Measurements from ENCODE around the gene DNAJB11.

Gene DNAJB11

DNA sequence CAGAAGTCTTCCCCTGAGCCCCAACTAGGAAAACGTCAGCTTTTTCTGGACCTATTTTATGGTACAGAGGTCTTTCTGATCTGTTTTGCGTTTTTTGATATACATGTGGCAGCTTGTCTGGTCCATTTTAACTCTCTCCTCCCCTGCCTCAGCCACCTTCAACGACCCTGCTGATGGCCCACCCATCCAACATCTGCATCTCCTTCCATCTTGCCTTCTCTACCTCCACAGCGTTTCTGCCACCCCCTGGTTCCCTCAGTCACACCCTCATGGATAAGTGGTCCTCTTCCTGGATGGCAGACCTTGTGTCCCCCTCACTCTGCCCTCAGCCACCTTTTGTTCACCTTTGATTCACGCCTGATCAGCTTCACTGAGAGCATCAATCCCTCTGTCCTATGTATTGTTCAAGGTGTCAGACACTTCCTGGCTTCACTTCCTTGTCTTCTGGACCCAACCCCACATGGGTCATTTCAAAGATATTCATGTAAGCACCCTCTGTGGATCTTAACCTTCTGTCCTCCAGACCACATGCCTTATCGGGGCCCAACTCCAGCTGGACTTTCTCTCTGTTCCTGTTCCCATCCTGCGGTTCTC lies 55.8 kb downstream of the DNAJB11 start:
- TF ChIP-seq ARNTL (CRISPR knock-in tag; IDR thresholded peaks at IDR 0.05; ENCODE audit: borderline replicate concordance, low read depth) = no peak
- TF ChIP-seq ISL1 (CRISPR knock-in tag; IDR thresholded peaks at IDR 0.05) = no peak
- TF ChIP-seq ESRRG (CRISPR knock-in tag; IDR thresholded peaks at IDR 0.05) = no peak
- TF ChIP-seq, protein P1, sequence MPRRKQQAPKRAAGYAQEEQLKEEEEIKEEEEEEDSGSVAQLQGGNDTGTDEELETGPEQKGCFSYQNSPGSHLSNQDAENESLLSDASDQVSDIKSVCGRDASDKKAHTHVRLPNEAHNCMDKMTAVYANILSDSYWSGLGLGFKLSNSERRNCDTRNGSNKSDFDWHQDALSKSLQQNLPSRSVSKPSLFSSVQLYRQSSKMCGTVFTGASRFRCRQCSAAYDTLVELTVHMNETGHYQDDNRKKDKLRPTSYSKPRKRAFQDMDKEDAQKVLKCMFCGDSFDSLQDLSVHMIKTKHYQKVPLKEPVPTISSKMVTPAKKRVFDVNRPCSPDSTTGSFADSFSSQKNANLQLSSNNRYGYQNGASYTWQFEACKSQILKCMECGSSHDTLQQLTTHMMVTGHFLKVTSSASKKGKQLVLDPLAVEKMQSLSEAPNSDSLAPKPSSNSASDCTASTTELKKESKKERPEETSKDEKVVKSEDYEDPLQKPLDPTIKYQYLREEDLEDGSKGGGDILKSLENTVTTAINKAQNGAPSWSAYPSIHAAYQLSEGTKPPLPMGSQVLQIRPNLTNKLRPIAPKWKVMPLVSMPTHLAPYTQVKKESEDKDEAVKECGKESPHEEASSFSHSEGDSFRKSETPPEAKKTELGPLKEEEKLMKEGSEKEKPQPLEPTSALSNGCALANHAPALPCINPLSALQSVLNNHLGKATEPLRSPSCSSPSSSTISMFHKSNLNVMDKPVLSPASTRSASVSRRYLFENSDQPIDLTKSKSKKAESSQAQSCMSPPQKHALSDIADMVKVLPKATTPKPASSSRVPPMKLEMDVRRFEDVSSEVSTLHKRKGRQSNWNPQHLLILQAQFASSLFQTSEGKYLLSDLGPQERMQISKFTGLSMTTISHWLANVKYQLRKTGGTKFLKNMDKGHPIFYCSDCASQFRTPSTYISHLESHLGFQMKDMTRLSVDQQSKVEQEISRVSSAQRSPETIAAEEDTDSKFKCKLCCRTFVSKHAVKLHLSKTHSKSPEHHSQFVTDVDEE (CRISPR knock-in tag; IDR thresholded peaks at IDR 0.05) = no peak
- no peak for TF ChIP-seq CSDC2 (CRISPR knock-in tag; IDR thresholded peaks at IDR 0.05)
- TF ChIP-seq ZC3H10 (CRISPR knock-in tag; IDR thresholded peaks at IDR 0.05) = no peak
- TF ChIP-seq, protein P2, sequence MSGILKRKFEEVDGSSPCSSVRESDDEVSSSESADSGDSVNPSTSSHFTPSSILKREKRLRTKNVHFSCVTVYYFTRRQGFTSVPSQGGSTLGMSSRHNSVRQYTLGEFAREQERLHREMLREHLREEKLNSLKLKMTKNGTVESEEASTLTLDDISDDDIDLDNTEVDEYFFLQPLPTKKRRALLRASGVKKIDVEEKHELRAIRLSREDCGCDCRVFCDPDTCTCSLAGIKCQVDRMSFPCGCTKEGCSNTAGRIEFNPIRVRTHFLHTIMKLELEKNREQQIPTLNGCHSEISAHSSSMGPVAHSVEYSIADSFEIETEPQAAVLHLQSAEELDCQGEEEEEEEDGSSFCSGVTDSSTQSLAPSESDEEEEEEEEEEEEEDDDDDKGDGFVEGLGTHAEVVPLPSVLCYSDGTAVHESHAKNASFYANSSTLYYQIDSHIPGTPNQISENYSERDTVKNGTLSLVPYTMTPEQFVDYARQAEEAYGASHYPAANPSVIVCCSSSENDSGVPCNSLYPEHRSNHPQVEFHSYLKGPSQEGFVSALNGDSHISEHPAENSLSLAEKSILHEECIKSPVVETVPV (CRISPR knock-in tag; IDR thresholded peaks at IDR 0.05) = no peak
- TF ChIP-seq PPARA (CRISPR knock-in tag; IDR thresholded peaks at IDR 0.05; ENCODE audit: borderline replicate concordance) = no peak
- no peak for TF ChIP-seq GLIS3 (CRISPR knock-in tag; IDR thresholded peaks at IDR 0.05)
- TF ChIP-seq ZNF70 (CRISPR knock-in tag; IDR thresholded peaks at IDR 0.05) = no peak
- no peak for TF ChIP-seq TOX (CRISPR knock-in tag; IDR thresholded peaks at IDR 0.05; ENCODE audit: borderline replicate concordance)
- no peak for TF ChIP-seq RARB (CRISPR knock-in tag; IDR thresholded peaks at IDR 0.05)
- TF ChIP-seq OSR1 (CRISPR knock-in tag; IDR thresholded peaks at IDR 0.05) = no peak
- TF ChIP-seq TCF4 (CRISPR knock-in tag; IDR thresholded peaks at IDR 0.05; ENCODE audit: borderline replicate concordance) = no peak
- ATAC-seq = no peak

DNA sequence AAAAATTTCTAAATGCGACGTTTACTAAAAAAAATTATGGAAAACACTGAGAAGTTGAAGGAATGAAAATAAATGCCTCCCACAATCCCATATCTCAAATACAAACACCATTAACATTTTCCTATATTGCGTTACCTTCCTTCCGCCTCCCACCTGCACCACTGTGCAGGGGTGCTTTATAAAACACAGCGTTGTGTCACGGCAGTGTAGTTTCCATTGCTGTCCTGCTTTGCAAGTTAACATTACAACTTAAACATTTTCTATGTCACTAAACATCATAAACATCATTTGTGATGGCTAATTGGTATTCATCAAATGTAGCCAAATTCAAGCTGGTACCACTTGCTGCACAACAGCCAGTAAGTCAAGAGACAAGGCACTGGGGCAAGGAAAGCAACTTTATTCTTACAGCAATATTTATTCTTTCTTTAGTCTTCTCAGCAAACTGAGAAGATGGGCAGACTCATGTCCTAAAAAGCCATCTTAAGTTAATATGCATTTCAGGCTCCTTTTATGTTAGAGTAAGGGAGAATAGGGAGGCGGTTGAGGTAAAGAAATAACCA lies 57.4 kb downstream of the DNAJB11 start:
- TF ChIP-seq ZFP30 (CRISPR knock-in tag; IDR thresholded peaks at IDR 0.05) (no peak), ARNTL (CRISPR knock-in tag; IDR thresholded peaks at IDR 0.05; ENCODE audit: borderline replicate concordance, low read depth) (no peak), ESRRG (CRISPR knock-in tag; IDR thresholded peaks at IDR 0.05) (no peak), ISL1 (CRISPR knock-in tag; IDR thresholded peaks at IDR 0.05) (no peak), BACH2 (CRISPR knock-in tag; IDR thresholded peaks at IDR 0.05; ENCODE audit: borderline replicate concordance) (no peak), ZFP3 (CRISPR knock-in tag; IDR thresholded peaks at IDR 0.05) (no peak), ZNF70 (CRISPR knock-in tag; IDR thresholded peaks at IDR 0.05) (no peak), ZNF8 (CRISPR knock-in tag; IDR thresholded peaks at IDR 0.05) (no peak), ZNF565 (CRISPR knock-in tag; conservative IDR thresholded peaks at IDR 0.05; ENCODE audit: low read depth) (no peak), CSDC2 (CRISPR knock-in tag; IDR thresholded peaks at IDR 0.05) (no peak), OSR1 (CRISPR knock-in tag; IDR thresholded peaks at IDR 0.05) (no peak), TOX (CRISPR knock-in tag; IDR thresholded peaks at IDR 0.05; ENCODE audit: borderline replicate concordance) (no peak), PPARA (CRISPR knock-in tag; IDR thresholded peaks at IDR 0.05; ENCODE audit: borderline replicate concordance) (no peak)
- TF ChIP-seq, protein P2 (CRISPR knock-in tag; IDR thresholded peaks at IDR 0.05) = no peak
- TF ChIP-seq, protein P3, sequence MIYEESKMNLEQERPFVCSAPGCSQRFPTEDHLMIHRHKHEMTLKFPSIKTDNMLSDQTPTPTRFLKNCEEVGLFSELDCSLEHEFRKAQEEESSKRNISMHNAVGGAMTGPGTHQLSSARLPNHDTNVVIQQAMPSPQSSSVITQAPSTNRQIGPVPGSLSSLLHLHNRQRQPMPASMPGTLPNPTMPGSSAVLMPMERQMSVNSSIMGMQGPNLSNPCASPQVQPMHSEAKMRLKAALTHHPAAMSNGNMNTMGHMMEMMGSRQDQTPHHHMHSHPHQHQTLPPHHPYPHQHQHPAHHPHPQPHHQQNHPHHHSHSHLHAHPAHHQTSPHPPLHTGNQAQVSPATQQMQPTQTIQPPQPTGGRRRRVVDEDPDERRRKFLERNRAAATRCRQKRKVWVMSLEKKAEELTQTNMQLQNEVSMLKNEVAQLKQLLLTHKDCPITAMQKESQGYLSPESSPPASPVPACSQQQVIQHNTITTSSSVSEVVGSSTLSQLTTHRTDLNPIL (CRISPR knock-in tag; IDR thresholded peaks at IDR 0.05; ENCODE audit: low read depth) = no peak
- ATAC-seq = no peak

DNA sequence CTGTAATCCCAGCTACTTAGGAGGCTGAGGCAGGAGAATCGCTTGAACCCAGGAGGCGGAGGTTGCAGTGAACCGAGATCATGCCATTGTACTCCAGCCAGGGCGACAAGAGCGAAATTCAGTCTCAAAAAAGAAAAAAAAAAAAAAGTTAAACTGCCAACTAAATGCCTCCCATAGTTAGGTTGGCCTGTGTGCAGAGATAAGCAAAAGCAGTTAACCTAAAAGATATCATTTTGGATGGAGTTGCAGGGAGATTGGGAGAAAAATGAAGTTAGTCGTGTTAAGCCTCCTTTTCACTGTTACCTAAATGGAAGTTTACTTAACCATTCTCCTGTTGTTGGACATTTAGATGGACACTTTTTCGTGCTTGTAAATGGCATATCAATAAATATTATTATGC lies 58.2 kb downstream of the DNAJB11 start:
- ATAC-seq = no peak
- no peak for TF ChIP-seq TOX (CRISPR knock-in tag; IDR thresholded peaks at IDR 0.05; ENCODE audit: borderline replicate concordance)
- no peak for TF ChIP-seq ZC3H10 (CRISPR knock-in tag; IDR thresholded peaks at IDR 0.05)
- TF ChIP-seq PPARA (CRISPR knock-in tag; IDR thresholded peaks at IDR 0.05; ENCODE audit: borderline replicate concordance) = no peak
- TF ChIP-seq, protein P3 (CRISPR knock-in tag; IDR thresholded peaks at IDR 0.05; ENCODE audit: low read depth) = no peak
- TF ChIP-seq, protein P4, sequence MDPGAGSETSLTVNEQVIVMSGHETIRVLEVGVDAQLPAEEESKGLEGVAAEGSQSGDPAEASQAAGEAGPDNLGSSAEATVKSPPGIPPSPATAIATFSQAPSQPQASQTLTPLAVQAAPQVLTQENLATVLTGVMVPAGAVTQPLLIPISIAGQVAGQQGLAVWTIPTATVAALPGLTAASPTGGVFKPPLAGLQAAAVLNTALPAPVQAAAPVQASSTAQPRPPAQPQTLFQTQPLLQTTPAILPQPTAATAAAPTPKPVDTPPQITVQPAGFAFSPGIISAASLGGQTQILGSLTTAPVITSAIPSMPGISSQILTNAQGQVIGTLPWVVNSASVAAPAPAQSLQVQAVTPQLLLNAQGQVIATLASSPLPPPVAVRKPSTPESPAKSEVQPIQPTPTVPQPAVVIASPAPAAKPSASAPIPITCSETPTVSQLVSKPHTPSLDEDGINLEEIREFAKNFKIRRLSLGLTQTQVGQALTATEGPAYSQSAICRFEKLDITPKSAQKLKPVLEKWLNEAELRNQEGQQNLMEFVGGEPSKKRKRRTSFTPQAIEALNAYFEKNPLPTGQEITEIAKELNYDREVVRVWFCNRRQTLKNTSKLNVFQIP (CRISPR knock-in tag; IDR thresholded peaks at IDR 0.05; ENCODE audit: borderline replicate concordance, low read depth) = no peak
- no peak for TF ChIP-seq ESRRG (CRISPR knock-in tag; IDR thresholded peaks at IDR 0.05)
- TF ChIP-seq ARNTL (CRISPR knock-in tag; IDR thresholded peaks at IDR 0.05; ENCODE audit: borderline replicate concordance, low read depth) = no peak
- TF ChIP-seq TCF4 (CRISPR knock-in tag; IDR thresholded peaks at IDR 0.05; ENCODE audit: borderline replicate concordance) = no peak
- no peak for TF ChIP-seq ZNF565 (CRISPR knock-in tag; conservative IDR thresholded peaks at IDR 0.05; ENCODE audit: low read depth)
- TF ChIP-seq ZFP30 (CRISPR knock-in tag; IDR thresholded peaks at IDR 0.05) = no peak
- no peak for TF ChIP-seq CSDC2 (CRISPR knock-in tag; IDR thresholded peaks at IDR 0.05)
- TF ChIP-seq, protein P2 (CRISPR knock-in tag; IDR thresholded peaks at IDR 0.05) = no peak

Data from SK-N-SH treated with all-trans-retinoic acid at 6 μM for 48 hours (cell line).